Liver (tissue), 9 donors: Measurements from ENCODE around the gene ACD. TPM values are rescaled to one million over a fixed set of nuclear protein-coding genes. Genes with fewer than 3 reads are reported as not detected.

Source experiments
- DNase-seq: peaks from one replicate; pipeline ENCODE4 v3.0.0-alpha.2; 2017; ENCODE audit warnings: low spot score
- H3K27ac ChIP-seq, 2 donors: one replicate each; pipeline ENCODE4 v1.7.0; 2013; ENCODE audit warnings: inconsistent platforms in 2 of 2, low read length in 2 of 2, control low read depth in 1 of 2, low read depth in 1 of 2, mild to moderate bottlenecking in 1 of 2
- H3K27me3 ChIP-seq, 4 donors: one replicate each; pipeline versions ENCODE4 v1.6.1 to v1.7.0; 2013; ENCODE audit warnings: low read length in 3 of 4, inconsistent platforms in 1 of 4, mild to moderate bottlenecking in 1 of 4, moderate library complexity in 1 of 4; ENCODE audit not compliant: control insufficient read depth in 4 of 4, insufficient read depth in 4 of 4
- H3K36me3 ChIP-seq, 4 donors: one replicate each; pipeline versions ENCODE4 v1.6.1 to v1.7.0; 2013; ENCODE audit warnings: low read length in 3 of 4, mild to moderate bottlenecking in 3 of 4, low read depth in 1 of 4, moderate library complexity in 1 of 4; ENCODE audit not compliant: control insufficient read depth in 4 of 4, insufficient read depth in 3 of 4
- H3K4me1 ChIP-seq, 4 donors: one replicate each; pipeline versions ENCODE4 v1.6.1 to v1.7.0; 2013; ENCODE audit warnings: low read length in 3 of 4, mild to moderate bottlenecking in 3 of 4, moderate library complexity in 1 of 4; ENCODE audit not compliant: control insufficient read depth in 4 of 4, insufficient read depth in 4 of 4
- H3K4me3 ChIP-seq, 3 donors: one replicate each; pipeline versions ENCODE4 v1.6.1 to v1.7.0; 2013; ENCODE audit warnings: low read length in 3 of 3, control low read depth in 1 of 3, low read depth in 1 of 3, mild to moderate bottlenecking in 1 of 3
- H3K9ac ChIP-seq, 2 donors: one replicate each; pipeline ENCODE4 v1.7.0; 2013; ENCODE audit warnings: low read length in 2 of 2, mild to moderate bottlenecking in 2 of 2, moderate library complexity in 2 of 2, control low read depth in 1 of 2, low read depth in 1 of 2
- H3K9me3 ChIP-seq, 4 donors: one replicate each; pipeline versions ENCODE4 v1.6.1 to v1.7.0; 2013; ENCODE audit warnings: low read length in 3 of 4; ENCODE audit not compliant: control insufficient read depth in 4 of 4
- ATF3 ChIP-seq: IDR thresholded peaks from 2 replicates; pipeline ENCODE4 v1.6.1; 2016; ENCODE audit warnings: antibody characterized with exemption
- CTCF ChIP-seq: fragments of 150-350 bp; IDR thresholded peaks from 2 replicates; pipeline ENCODE4 v1.5.1; 2017; ENCODE audit warnings: improper control_type of control experiment, low read depth, low read length; ENCODE audit not compliant: missing input control
- EGR1 ChIP-seq, 2 donors: IDR thresholded peaks; 2 replicates each; pipeline ENCODE4 v1.6.1; 2016 to 2018; ENCODE audit warnings: antibody characterized with exemption in 2 of 2, low read depth in 2 of 2
- FOXA1 ChIP-seq: IDR thresholded peaks from 2 replicates; pipeline ENCODE4 v1.6.1; 2016; ENCODE audit warnings: antibody characterized with exemption
- FOXA2 ChIP-seq: IDR thresholded peaks from 2 replicates; pipeline ENCODE4 v1.6.1; 2016; ENCODE audit warnings: antibody characterized with exemption
- GABPA ChIP-seq, 2 donors: IDR thresholded peaks in 1 of 2; conservative IDR thresholded peaks in 1 of 2; 2 replicates each; pipeline ENCODE4 v1.6.1; 2016; ENCODE audit warnings: antibody characterized with exemption in 2 of 2, mild to moderate bottlenecking in 1 of 2, moderate library complexity in 1 of 2
- HNF4A ChIP-seq, 2 donors: conservative IDR thresholded peaks; 2 replicates each; pipeline ENCODE4 v1.6.1; 2016; ENCODE audit warnings: antibody characterized with exemption in 2 of 2, mild to moderate bottlenecking in 2 of 2
- HNF4G ChIP-seq: IDR thresholded peaks from 2 replicates; pipeline ENCODE4 v1.6.1; 2016; ENCODE audit warnings: antibody characterized with exemption
- JUND ChIP-seq, 2 donors: IDR thresholded peaks; 2 replicates each; pipeline ENCODE4 v1.6.1; 2016; ENCODE audit warnings: antibody characterized with exemption in 2 of 2
- MAX ChIP-seq: IDR thresholded peaks from 2 replicates; pipeline ENCODE4 v1.6.1; 2016; ENCODE audit warnings: antibody characterized with exemption
- NR2F2 ChIP-seq: IDR thresholded peaks from 2 replicates; pipeline ENCODE4 v1.6.1; 2016; ENCODE audit warnings: antibody characterized with exemption
- RAD21 ChIP-seq, 2 donors: IDR thresholded peaks; 2 replicates each; pipeline ENCODE4 v1.6.1; 2016; ENCODE audit warnings: antibody characterized with exemption in 2 of 2, mild to moderate bottlenecking in 2 of 2
- REST ChIP-seq: IDR thresholded peaks from 2 replicates; pipeline ENCODE4 v1.6.1; 2016; ENCODE audit warnings: antibody characterized with exemption, mild to moderate bottlenecking
- RXRA ChIP-seq, 2 donors: IDR thresholded peaks; 2 replicates each; pipeline ENCODE4 v1.6.1; 2017 to 2018; ENCODE audit warnings: antibody characterized with exemption in 2 of 2, mild to moderate bottlenecking in 1 of 2
- SP1 ChIP-seq: IDR thresholded peaks from 2 replicates; pipeline ENCODE4 v1.6.1; 2018; ENCODE audit warnings: antibody characterized with exemption, mild to moderate bottlenecking
- TAF1 ChIP-seq: conservative IDR thresholded peaks from 2 replicates; pipeline ENCODE4 v1.6.1; 2016; ENCODE audit warnings: antibody characterized with exemption, mild to moderate bottlenecking
- YY1 ChIP-seq: IDR thresholded peaks from 2 replicates; pipeline ENCODE4 v1.6.1; 2016; ENCODE audit warnings: antibody characterized with exemption, mild to moderate bottlenecking
- ZBTB33 ChIP-seq: IDR thresholded peaks from 2 replicates; pipeline ENCODE4 v1.6.1; 2016; ENCODE audit warnings: antibody characterized with exemption
- WGBS: extraction: QIAGEN DNeasy Blood & Tissue Kit; methylation state at CpG from one replicate; pipeline ENCODE4 v1.1.7; 2013; 5-methylcytosine and 5-hydroxymethylcytosine counted together
- polyA plus RNA-seq, 2 donors: library from polyadenylated mRNA; stranded (reverse) in 1 of 2; unstranded in 1 of 2; fragments of 200-250 nt in 1 of 2; fragments of >200 nt in 1 of 2; fragmentation: Nextera tagmentation in 1 of 2; extraction: Ambion mirVana in 1 of 2; gene quantifications; one replicate each; pipeline versions ENCODE4 v1.2.1 to v1.2.3, GENCODE V29; 2013 to 2015
- total RNA-seq, 2 donors: library from RNA; depleted of rRNA; stranded (reverse); fragments of >200 nt; gene quantifications; one replicate each; pipeline ENCODE4 v1.2.3, GENCODE V29; 2014
- donor health status: healthy.
- donor health status: healthy.
- donor health status: healthy.
- donor health status: healthy.
- donor health status: healthy.

The ACD gene
- total and polyA plus RNA-seq, 4 donors, result 4.3 to 5.6 (median 5.1) TPM

- Histone ChIP-seq H3K9me3 (no peaks in the 10 kb centered on the region), H3K4me3 (no peak overlapping the region), H3K4me1 (peaks cover 1 to 14% (median 10%) of the 10 kb centered on the region in 4 donors), H3K9ac (no peak overlapping the region), H3K36me3 (no peaks in the 10 kb centered on the region), H3K27ac (no peak overlapping the region), H3K27me3 (no peaks in the 10 kb centered on the region)
- no peak for DNase-seq
- no peak for TF ChIP-seq YY1
- no peak for TF ChIP-seq ZBTB33
- TF ChIP-seq RXRA (IDR thresholded peaks at IDR 0.05), result no peak
- no peak for TF ChIP-seq MAX
- TF ChIP-seq REST, result no peak
- TF ChIP-seq FOXA1, result no peak
- 24% methylated on average over 65 of the region's 65 CpGs for WGBS
Measured at GRCh38 chr16:67648088-67648763, 11.8 kb downstream of the ACD start.

- no peak overlapping the region for H3K4me3 ChIP-seq
- H3K9me3 ChIP-seq, result no peaks in the 10 kb centered on the region
- H3K4me1 ChIP-seq, result peaks cover 0 to 11% (median 7%) of the 10 kb centered on the region in 4 donors
- H3K9ac ChIP-seq, result no peak overlapping the region
- no peaks in the 10 kb centered on the region for H3K36me3 ChIP-seq
- DNase-seq, result no peak
- H3K27ac ChIP-seq, result no peak overlapping the region
- H3K27me3 ChIP-seq, result no peaks in the 10 kb centered on the region
- 73% methylated on average over 13 of the region's 13 CpGs for WGBS
- no peak for TF ChIP-seq RAD21 (IDR thresholded peaks at IDR 0.05)
- TF ChIP-seq FOXA2, result no peak
- TF ChIP-seq RXRA (IDR thresholded peaks at IDR 0.05), result no peak
- TF ChIP-seq CTCF, result no peak
- no peak for TF ChIP-seq HNF4G
- no peak for TF ChIP-seq REST
- TF ChIP-seq TAF1, result no peak
- no peak for TF ChIP-seq SP1
- no peak for TF ChIP-seq FOXA1
- TF ChIP-seq EGR1 (IDR thresholded peaks at IDR 0.05; ENCODE audit: low read depth in 2 of 2), result no peak
- no peak for TF ChIP-seq NR2F2
- no peak for TF ChIP-seq JUND (IDR thresholded peaks at IDR 0.05)
- no peak for TF ChIP-seq GABPA (IDR thresholded peaks at IDR 0.05 in 1 of 2, conservative IDR thresholded peaks at IDR 0.05 in 1 of 2)
- no peak for TF ChIP-seq MAX
- TF ChIP-seq HNF4A (conservative IDR thresholded peaks at IDR 0.05), result no peak
- no peak for TF ChIP-seq ATF3
- TF ChIP-seq YY1, result no peak
Measured at GRCh38 chr16:67647681-67648080, 12.4 kb downstream of the ACD start.
